ENCODE data around the gene ELP1.

DNA sequence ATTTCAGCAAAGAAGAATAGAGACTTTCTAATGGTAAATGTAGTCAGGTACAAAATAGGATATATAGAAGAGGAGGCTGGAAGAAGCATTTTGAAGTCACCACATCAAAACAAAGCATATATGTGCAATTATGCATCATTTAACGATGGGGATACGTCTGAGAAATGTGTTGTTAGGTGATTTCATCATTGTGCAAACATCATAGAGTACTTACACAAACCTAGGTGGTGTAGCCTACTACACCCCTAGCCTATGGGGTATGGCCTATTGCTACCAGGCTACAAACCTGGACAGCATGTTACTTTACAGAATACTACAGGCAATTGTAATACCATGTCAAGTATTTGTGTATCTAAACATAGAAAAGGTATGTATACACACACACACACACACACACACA is 28.4 kb downstream of the ELP1 start:
- TF ChIP-seq CTCF (IDR thresholded peaks at IDR 0.05; ENCODE audit: low read depth, low read length) (no peak), EZH2phosphoT487 (IDR thresholded peaks at IDR 0.05; ENCODE audit: low read depth) (no peak)

Data from OCI-LY3 (cell line).